IPS-18a (cell line): ENCODE results near the gene SULF2.

Experiments
- H3K27ac ChIP-seq: one replicate; pipeline ENCODE4 v1.5.1; 2013; ENCODE audit warnings: low read length
- H3K27me3 ChIP-seq: one replicate; pipeline ENCODE4 v1.6.1; 2013; ENCODE audit warnings: mild to moderate bottlenecking, low read length; ENCODE audit not compliant: control insufficient read depth, insufficient read depth
- H3K36me3 ChIP-seq: one replicate; pipeline ENCODE4 v1.6.1; 2013; ENCODE audit warnings: low read depth, low read length; ENCODE audit not compliant: control insufficient read depth
- H3K4me1 ChIP-seq: one replicate; pipeline ENCODE4 v1.6.1; 2013; ENCODE audit warnings: low read depth, low read length; ENCODE audit not compliant: control insufficient read depth
- H3K4me3 ChIP-seq: one replicate; pipeline ENCODE4 v1.5.1; 2013; ENCODE audit warnings: low read length
- H3K9ac ChIP-seq: one replicate; pipeline ENCODE4 v1.6.1; 2013; ENCODE audit warnings: mild to moderate bottlenecking, low read length, moderate library complexity
- H3K9me3 ChIP-seq: one replicate; pipeline ENCODE4 v1.6.1; 2013; ENCODE audit warnings: low read depth, low read length; ENCODE audit not compliant: control insufficient read depth

SULF2 gene

GRCh38 chr20:47754388-47754715, 30.9 kb downstream of the SULF2 start:
- no peaks in the 10 kb centered on the region for H3K9me3 ChIP-seq
- H3K36me3 ChIP-seq = no peaks in the 10 kb centered on the region
- no peaks in the 10 kb centered on the region for H3K27me3 ChIP-seq
- no peak overlapping the region for H3K27ac ChIP-seq
- H3K4me1 ChIP-seq = peaks cover 7% of the 10 kb centered on the region
- no peak overlapping the region for H3K4me3 ChIP-seq
- H3K9ac ChIP-seq = no peak overlapping the region

GRCh38 chr20:47753576-47754387, 31.5 kb downstream of the SULF2 start:
- no peaks in the 10 kb centered on the region for H3K9me3 ChIP-seq
- no peak overlapping the region for H3K9ac ChIP-seq
- H3K4me3 ChIP-seq = no peak overlapping the region
- H3K36me3 ChIP-seq = no peaks in the 10 kb centered on the region
- H3K4me1 ChIP-seq = peaks cover 7% of the 10 kb centered on the region
- H3K27ac ChIP-seq = no peak overlapping the region
- H3K27me3 ChIP-seq = no peaks in the 10 kb centered on the region

DNA sequence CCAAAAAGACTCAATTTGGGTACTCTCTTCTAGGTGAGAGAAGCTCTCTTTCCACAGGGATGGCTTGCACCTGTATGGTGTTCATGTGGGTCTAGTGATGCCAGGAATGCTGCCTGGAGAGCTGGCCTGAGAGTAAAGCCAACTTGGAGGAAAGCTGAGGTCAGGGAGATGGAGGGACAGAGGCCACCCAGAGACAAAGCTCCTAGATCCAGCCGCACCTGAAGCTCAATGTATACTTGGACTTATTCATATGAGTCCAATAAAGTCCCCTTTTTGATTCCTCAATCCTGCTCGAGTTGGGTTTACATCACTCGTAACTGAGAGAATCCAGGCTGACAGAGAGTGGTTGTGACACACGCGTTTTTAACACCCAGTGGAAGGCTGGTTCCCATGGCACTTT, 33.8 kb downstream of the SULF2 start:
- Histone ChIP-seq H3K9ac (no peak overlapping the region), H3K4me1 (no peaks in the 10 kb centered on the region), H3K9me3 (no peaks in the 10 kb centered on the region), H3K27ac (no peak overlapping the region), H3K27me3 (no peaks in the 10 kb centered on the region), H3K4me3 (no peak overlapping the region), H3K36me3 (no peaks in the 10 kb centered on the region)

DNA sequence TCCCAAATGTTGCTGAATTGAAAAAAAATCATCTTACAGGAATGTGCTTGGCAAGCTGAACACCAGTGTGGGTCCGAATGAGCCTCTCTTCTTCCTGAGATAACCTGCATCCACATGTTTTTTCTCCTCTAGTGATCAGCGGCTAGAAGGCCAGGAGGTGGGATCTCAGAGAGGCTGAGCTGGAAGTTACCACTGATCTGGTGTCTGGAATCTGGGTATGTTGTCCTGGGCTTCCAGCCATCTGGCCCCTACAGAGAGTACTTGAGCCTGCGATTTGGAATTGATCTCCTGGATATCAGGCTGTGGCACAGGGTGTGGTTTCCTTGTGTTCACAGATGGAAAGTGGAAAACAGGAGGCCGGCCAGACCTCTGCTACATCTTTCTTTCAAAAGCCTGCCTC, 35.9 kb downstream of the SULF2 start:
- no peaks in the 10 kb centered on the region for H3K27me3 ChIP-seq
- no peak overlapping the region for H3K4me3 ChIP-seq
- H3K9me3 ChIP-seq = no peaks in the 10 kb centered on the region
- H3K27ac ChIP-seq = no peak overlapping the region
- no peaks in the 10 kb centered on the region for H3K4me1 ChIP-seq
- no peak overlapping the region for H3K9ac ChIP-seq
- H3K36me3 ChIP-seq = no peaks in the 10 kb centered on the region

- no peak overlapping the region for H3K9ac ChIP-seq
- H3K9me3 ChIP-seq = no peaks in the 10 kb centered on the region
- H3K4me3 ChIP-seq = no peak overlapping the region
- no peaks in the 10 kb centered on the region for H3K4me1 ChIP-seq
- H3K36me3 ChIP-seq = no peaks in the 10 kb centered on the region
- H3K27me3 ChIP-seq = no peaks in the 10 kb centered on the region
- H3K27ac ChIP-seq = no peak overlapping the region
Observed at GRCh38 chr20:47748823-47749222, 36.5 kb downstream of the SULF2 start.

DNA sequence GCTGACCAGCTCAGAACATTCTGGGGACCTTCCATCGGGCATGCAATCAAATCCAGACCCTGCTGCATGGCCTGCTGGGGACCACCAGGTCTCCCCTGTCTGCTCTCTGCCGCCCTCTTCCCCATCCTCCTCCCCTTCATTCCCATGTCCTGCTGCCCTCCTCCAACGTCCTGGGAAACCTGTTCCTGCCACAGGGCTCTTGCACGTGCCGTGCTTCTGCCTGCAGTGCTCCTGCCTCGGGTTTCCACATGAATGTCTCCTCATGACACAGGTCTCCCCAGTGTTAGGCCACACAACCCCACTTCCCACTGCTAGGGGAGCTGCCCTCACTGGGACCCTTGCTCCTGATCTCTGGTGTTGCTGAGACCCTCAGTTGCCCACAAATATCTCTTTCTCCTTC, 37.2 kb downstream of the SULF2 start:
- Histone ChIP-seq H3K4me3 (no peak overlapping the region), H3K9me3 (no peaks in the 10 kb centered on the region), H3K4me1 (no peaks in the 10 kb centered on the region), H3K9ac (no peak overlapping the region), H3K27me3 (no peaks in the 10 kb centered on the region), H3K36me3 (no peaks in the 10 kb centered on the region), H3K27ac (no peak overlapping the region)

GRCh38 chr20:47747669-47748031, 37.6 kb downstream of the SULF2 start:
- Histone ChIP-seq H3K36me3 (no peaks in the 10 kb centered on the region), H3K9me3 (no peaks in the 10 kb centered on the region), H3K4me3 (no peak overlapping the region), H3K9ac (no peak overlapping the region), H3K27ac (no peak overlapping the region), H3K27me3 (no peaks in the 10 kb centered on the region), H3K4me1 (no peaks in the 10 kb centered on the region)

DNA sequence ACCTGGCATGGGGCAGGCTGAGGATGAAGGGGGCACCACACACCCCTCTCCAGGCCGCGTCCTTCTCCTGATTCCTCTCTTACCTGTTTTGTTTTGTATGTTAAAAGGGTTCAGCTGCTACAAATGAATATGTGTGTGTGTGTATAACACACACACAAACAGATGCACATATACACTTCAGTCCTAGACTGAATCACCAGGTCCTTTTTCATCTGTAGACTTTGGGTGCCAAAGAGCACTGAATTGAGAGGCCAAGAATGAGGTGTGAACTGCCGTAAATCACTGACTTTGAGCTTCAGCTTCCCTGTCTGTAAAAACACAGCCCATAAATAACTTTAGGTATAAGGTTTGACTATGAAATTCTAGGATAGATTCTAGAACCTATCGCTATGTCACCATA, 40.5 kb downstream of the SULF2 start:
- H3K27ac ChIP-seq = no peak overlapping the region
- no peak overlapping the region for H3K9ac ChIP-seq
- no peaks in the 10 kb centered on the region for H3K9me3 ChIP-seq
- no peaks in the 10 kb centered on the region for H3K27me3 ChIP-seq
- no peak overlapping the region for H3K4me3 ChIP-seq
- H3K4me1 ChIP-seq = no peaks in the 10 kb centered on the region
- H3K36me3 ChIP-seq = no peaks in the 10 kb centered on the region

DNA sequence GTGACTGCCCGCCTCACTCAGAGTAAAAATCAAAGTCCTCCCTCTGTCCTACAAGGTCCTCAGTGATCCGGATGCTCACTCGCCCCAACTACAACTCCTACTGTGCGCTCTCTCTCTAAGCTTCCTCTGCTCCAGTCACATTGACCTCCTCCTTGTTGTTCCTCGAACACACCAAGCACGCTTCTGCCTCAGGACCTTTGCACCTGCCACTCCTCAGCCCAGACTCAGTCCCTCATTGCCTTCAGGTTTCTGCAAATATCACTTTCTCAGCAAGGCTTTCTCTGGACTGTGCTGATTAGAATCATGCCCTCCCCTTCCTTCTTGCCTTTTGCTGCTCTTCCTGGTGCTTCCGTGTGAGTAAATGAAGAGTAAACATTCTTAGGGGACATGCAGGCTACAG, 41.6 kb downstream of the SULF2 start:
- Histone ChIP-seq H3K4me3 (no peak overlapping the region), H3K36me3 (no peaks in the 10 kb centered on the region), H3K9me3 (no peaks in the 10 kb centered on the region), H3K27me3 (no peaks in the 10 kb centered on the region), H3K4me1 (no peaks in the 10 kb centered on the region), H3K27ac (no peak overlapping the region), H3K9ac (no peak overlapping the region)

DNA sequence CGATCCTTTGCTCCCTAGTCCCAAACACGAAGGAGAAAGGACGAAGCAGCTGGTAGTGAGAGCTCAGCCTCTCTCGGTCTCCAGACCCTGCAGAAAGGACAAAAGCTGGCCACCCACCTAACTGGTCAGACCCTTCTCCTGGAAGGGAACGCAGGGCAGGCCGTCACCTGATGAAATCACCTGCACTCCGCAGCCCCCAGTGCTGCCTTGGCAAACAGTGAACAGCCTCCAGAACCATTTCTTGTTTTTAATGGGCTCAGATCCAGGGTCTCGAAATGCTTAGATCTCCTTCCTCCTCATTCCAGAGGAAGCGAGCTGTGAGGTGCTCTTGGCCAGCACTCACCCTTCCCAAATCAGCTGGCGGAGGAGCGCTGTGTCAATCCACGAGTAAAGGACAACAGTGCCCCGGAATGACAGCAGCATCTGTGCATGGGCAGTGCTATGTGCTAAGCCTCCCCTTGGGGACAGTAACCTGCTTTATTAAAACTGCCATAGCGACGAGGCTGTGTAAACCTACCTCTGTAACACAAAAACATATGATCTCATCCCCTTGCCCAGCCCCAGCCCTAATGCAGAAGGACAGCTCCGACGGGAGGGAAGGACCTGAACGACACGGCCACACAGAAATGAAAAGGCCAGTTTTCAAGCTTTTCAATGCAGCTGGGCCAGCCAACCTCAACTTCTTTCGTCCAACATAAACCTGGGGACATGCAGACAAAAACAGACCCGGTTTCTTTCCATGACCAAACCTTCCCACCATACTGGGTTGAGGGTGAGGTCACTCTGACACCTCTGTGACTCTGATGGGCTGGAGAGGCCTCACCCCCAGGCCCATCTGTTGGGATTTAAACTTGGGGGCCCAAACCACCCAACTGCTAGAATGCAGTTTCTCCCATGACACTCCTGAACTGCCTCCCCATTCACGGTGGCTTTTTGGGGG, 43.3 kb downstream of the SULF2 start:
- H3K27me3 ChIP-seq = no peaks in the 10 kb centered on the region
- H3K4me1 ChIP-seq = no peaks in the 10 kb centered on the region
- H3K36me3 ChIP-seq = no peaks in the 10 kb centered on the region
- H3K27ac ChIP-seq = no peak overlapping the region
- H3K9me3 ChIP-seq = no peaks in the 10 kb centered on the region
- no peak overlapping the region for H3K4me3 ChIP-seq
- H3K9ac ChIP-seq = no peak overlapping the region

DNA sequence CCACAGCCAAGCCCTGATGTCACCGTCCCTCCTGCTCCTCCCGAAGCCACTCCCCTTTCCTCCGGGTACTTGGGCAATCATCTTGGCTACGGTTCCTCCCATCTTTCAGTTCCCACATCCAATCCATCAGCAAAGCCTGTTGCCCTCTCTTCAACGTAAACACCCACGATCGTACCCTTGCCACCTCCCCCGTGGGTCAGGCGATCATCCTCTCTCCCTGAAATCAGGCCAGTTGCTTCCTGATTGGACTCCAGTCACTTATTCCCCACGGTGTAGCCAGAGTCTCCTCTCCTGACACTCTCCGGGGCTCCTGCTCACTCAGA, 44.5 kb downstream of the SULF2 start:
- no peaks in the 10 kb centered on the region for H3K36me3 ChIP-seq

More for the DNA sequence above, 44.5 kb downstream of the SULF2 start:
- H3K4me1 ChIP-seq = no peaks in the 10 kb centered on the region
- H3K9ac ChIP-seq = no peak overlapping the region
- no peak overlapping the region for H3K27ac ChIP-seq
- H3K4me3 ChIP-seq = no peak overlapping the region
- no peaks in the 10 kb centered on the region for H3K27me3 ChIP-seq
- H3K9me3 ChIP-seq = no peaks in the 10 kb centered on the region
